DND-41 (cell line): ENCODE data around the gene LIPG.

Source experiments
- ATAC-seq: fragments of 200-7000 bp; cut with Tn5 transposase; 3 replicates; pipeline ENCODE4 v1.9.1; 2021; ENCODE audit warnings: low read depth; ENCODE audit not compliant: insufficient read depth
- DNase-seq: peaks from one replicate; pipeline ENCODE4 v3.0.0-alpha.2; 2020
- H2AFZ ChIP-seq: 2 replicates; pipeline ENCODE4 v1.6.0; 2012; ENCODE audit warnings: low read depth, low read length
- H3K27ac ChIP-seq: 2 replicates; pipeline ENCODE4 v1.5.1; 2012; ENCODE audit warnings: low read length, inconsistent platforms
- H3K27me3 ChIP-seq: fragments of 200-600 bp; sonication (generic); 2 replicates; pipeline ENCODE4 v1.6.0; 2012; ENCODE audit warnings: low read length, mild to moderate bottlenecking, inconsistent platforms; ENCODE audit not compliant: insufficient read depth, poor library complexity
- H3K36me3 ChIP-seq: 2 replicates; pipeline ENCODE4 v1.5.1; 2012; ENCODE audit warnings: low read length, inconsistent platforms; ENCODE audit not compliant: insufficient read depth
- H3K4me1 ChIP-seq: 2 replicates; pipeline ENCODE4 v1.5.1; 2012; ENCODE audit warnings: mild to moderate bottlenecking, low read length; ENCODE audit not compliant: insufficient read depth
- H3K4me2 ChIP-seq: 2 replicates; pipeline ENCODE4 v1.6.0; 2012; ENCODE audit warnings: mild to moderate bottlenecking, moderate library complexity, low read length, inconsistent platforms; ENCODE audit not compliant: insufficient read depth
- H3K4me3 ChIP-seq, 2 experiments: fragments of 200-600 bp in 1 of 2; shearing (Covaris generic) in 1 of 2; 2 replicates each; pipeline ENCODE4 v1.5.1; 2012 to 2016; ENCODE audit warnings: inconsistent platforms in 2 of 2, low read length in 2 of 2, mild to moderate bottlenecking in 2 of 2, low read depth in 1 of 2, moderate library complexity in 1 of 2
- H3K79me2 ChIP-seq: 2 replicates; pipeline ENCODE4 v1.6.0; 2012; ENCODE audit warnings: low read length, inconsistent platforms; ENCODE audit not compliant: insufficient read depth
- H3K9ac ChIP-seq: 2 replicates; pipeline ENCODE4 v1.6.0; 2012; ENCODE audit warnings: low read depth, mild to moderate bottlenecking, inconsistent platforms, low read length, moderate library complexity
- H3K9me3 ChIP-seq: 2 replicates; pipeline ENCODE4 v1.5.1; 2012; ENCODE audit warnings: low read length, moderate library complexity, mild to moderate bottlenecking, inconsistent platforms; ENCODE audit not compliant: insufficient read depth, severe bottlenecking
- H4K20me1 ChIP-seq: 2 replicates; pipeline ENCODE4 v1.6.0; 2012; ENCODE audit warnings: low read length; ENCODE audit not compliant: insufficient read depth
- CTCF ChIP-seq: IDR thresholded peaks from 2 replicates; pipeline ENCODE4 v1.5.1; 2012; ENCODE audit warnings: borderline replicate concordance, low read length, moderate library complexity, mild to moderate bottlenecking; ENCODE audit not compliant: poor library complexity, severe bottlenecking; ENCODE audit errors: extremely low read depth
- EZH2 ChIP-seq: IDR thresholded peaks from 3 replicates; pipeline ENCODE4 v1.6.1; 2012; ENCODE audit warnings: borderline replicate concordance, low read depth, mild to moderate bottlenecking, moderate library complexity, low read length, inconsistent platforms; ENCODE audit not compliant: severe bottlenecking

LIPG gene

GRCh38 chr18:49628881-49629795, 67.3 kb downstream of the LIPG start:
- no peaks in the 10 kb centered on the region for H3K79me2 ChIP-seq
- DNase-seq (no peak), ATAC-seq (no peak)
- H3K4me3 ChIP-seq = no peak overlapping the region
- no peaks in the 10 kb centered on the region for H4K20me1 ChIP-seq
- H3K27me3 ChIP-seq = peaks cover 8% of the 10 kb centered on the region
- H3K4me1 ChIP-seq = no peaks in the 10 kb centered on the region
- TF ChIP-seq CTCF = peak; percentile 14
- TF ChIP-seq EZH2 = no peak
- no peaks in the 10 kb centered on the region for H3K36me3 ChIP-seq
- no peak overlapping the region for H3K27ac ChIP-seq
- H2AFZ ChIP-seq = no peak overlapping the region
- H3K9ac ChIP-seq = no peak overlapping the region
- H3K9me3 ChIP-seq = no peaks in the 10 kb centered on the region
- no peak overlapping the region for H3K4me2 ChIP-seq

GRCh38 chr18:49630246-49630699, 68.4 kb downstream of the LIPG start:
- peaks cover 5% of the 10 kb centered on the region for H3K27me3 ChIP-seq
- no peak overlapping the region for H3K4me2 ChIP-seq
- H3K79me2 ChIP-seq = no peaks in the 10 kb centered on the region
- no peak overlapping the region for H3K4me3 ChIP-seq
- H3K36me3 ChIP-seq = no peaks in the 10 kb centered on the region
- H3K9me3 ChIP-seq = no peaks in the 10 kb centered on the region
- H4K20me1 ChIP-seq = no peaks in the 10 kb centered on the region
- H3K27ac ChIP-seq = no peak overlapping the region
- H3K4me1 ChIP-seq = no peaks in the 10 kb centered on the region
- no peak for ATAC-seq
- H2AFZ ChIP-seq = no peak overlapping the region
- no peak for TF ChIP-seq EZH2
- TF ChIP-seq CTCF = no peak
- no peak for DNase-seq
- H3K9ac ChIP-seq = no peak overlapping the region

GRCh38 chr18:49631146-49631866, 69.4 kb downstream of the LIPG start:
- H3K4me1 ChIP-seq = no peaks in the 10 kb centered on the region
- no peaks in the 10 kb centered on the region for H4K20me1 ChIP-seq
- no peaks in the 10 kb centered on the region for H3K79me2 ChIP-seq
- no peak overlapping the region for H2AFZ ChIP-seq
- no peak overlapping the region for H3K4me2 ChIP-seq
- TF ChIP-seq EZH2 (no peak), CTCF (no peak)
- peaks cover 6% of the 10 kb centered on the region for H3K27me3 ChIP-seq
- ATAC-seq (no peak), DNase-seq (no peak)
- no peak overlapping the region for H3K27ac ChIP-seq
- no peaks in the 10 kb centered on the region for H3K9me3 ChIP-seq
- H3K4me3 ChIP-seq = no peak overlapping the region
- no peak overlapping the region for H3K9ac ChIP-seq
- H3K36me3 ChIP-seq = no peaks in the 10 kb centered on the region
